22Rv1 (cell line): ENCODE data around the gene FARP1.

ENCODE experiments used
- H3K27ac ChIP-seq: fragments of 450-650 bp; 2 replicates; pipeline ENCODE4 v1.5.1; 2017
- ZFX ChIP-seq: fragments of 450-650 bp; IDR thresholded peaks from 2 replicates; pipeline ENCODE4 v1.6.1; 2017; ENCODE audit warnings: antibody characterized with exemption, borderline replicate concordance
- TF ChIP-seq, protein P1 (sequence below): fragments of 450-650 bp; IDR thresholded peaks from 2 replicates; pipeline ENCODE4 v1.5.1; 2017; ENCODE audit warnings: mild to moderate bottlenecking

FARP1 gene

GRCh38 chr13:98452851-98453843, 310.3 kb downstream of the FARP1 start:
- H3K27ac ChIP-seq: no peak overlapping the region
- TF ChIP-seq ZFX: no peak
- TF ChIP-seq, protein P1, sequence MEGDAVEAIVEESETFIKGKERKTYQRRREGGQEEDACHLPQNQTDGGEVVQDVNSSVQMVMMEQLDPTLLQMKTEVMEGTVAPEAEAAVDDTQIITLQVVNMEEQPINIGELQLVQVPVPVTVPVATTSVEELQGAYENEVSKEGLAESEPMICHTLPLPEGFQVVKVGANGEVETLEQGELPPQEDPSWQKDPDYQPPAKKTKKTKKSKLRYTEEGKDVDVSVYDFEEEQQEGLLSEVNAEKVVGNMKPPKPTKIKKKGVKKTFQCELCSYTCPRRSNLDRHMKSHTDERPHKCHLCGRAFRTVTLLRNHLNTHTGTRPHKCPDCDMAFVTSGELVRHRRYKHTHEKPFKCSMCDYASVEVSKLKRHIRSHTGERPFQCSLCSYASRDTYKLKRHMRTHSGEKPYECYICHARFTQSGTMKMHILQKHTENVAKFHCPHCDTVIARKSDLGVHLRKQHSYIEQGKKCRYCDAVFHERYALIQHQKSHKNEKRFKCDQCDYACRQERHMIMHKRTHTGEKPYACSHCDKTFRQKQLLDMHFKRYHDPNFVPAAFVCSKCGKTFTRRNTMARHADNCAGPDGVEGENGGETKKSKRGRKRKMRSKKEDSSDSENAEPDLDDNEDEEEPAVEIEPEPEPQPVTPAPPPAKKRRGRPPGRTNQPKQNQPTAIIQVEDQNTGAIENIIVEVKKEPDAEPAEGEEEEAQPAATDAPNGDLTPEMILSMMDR: no peak

- TF ChIP-seq, protein P1: no peak
- TF ChIP-seq ZFX: no peak
- H3K27ac ChIP-seq: no peak overlapping the region
Observed at GRCh38 chr13:98454389-98454881, 311.5 kb downstream of the FARP1 start.

DNA sequence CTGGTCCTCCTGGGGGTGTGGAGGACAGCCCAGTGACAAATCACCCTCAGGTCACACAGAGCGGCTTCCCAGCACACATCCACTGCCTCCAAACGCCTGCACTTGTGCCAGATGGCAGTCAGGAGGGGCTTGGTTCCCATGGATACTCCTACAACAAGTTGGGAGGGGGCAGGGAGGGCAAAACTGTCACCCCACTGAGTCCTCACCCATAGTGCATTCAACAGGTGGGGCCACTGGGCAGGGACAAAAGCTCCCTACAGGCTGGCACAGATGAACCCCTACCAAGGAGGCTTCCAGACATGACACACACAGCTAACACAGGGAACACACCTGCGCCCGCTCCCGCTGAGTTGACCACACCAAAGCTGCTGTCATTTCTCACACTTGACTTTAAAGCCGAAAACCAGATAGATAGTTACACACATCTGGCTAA, 313.5 kb downstream of the FARP1 start:
- H3K27ac ChIP-seq: no peak overlapping the region
- TF ChIP-seq, protein P1: no peak
- TF ChIP-seq ZFX: no peak

DNA sequence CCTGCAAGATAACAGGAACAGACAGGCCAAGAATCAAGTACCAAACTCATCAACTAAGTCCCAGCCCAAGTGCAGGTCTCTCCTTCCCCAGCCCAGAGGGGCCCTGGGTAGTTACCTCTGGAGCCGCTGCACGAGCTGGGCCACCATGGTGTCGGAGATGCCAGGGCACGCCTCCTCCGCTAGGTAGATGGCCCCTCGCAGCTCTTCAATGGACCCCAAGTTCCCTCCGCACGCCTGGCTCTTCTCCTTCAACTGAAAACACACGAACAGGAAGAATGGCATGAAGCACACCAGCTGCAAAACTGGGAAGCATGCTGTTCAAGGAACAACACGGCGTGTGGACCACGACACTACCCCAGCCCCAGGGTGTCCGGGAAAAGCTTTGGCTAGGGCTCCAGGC, 314.2 kb downstream of the FARP1 start:
- TF ChIP-seq ZFX: no peak
- TF ChIP-seq, protein P1: no peak
- H3K27ac ChIP-seq: no peak overlapping the region

- TF ChIP-seq, protein P1: no peak
- TF ChIP-seq ZFX: no peak
- no peak overlapping the region for H3K27ac ChIP-seq
Observed at GRCh38 chr13:98458431-98458830, 315.5 kb downstream of the FARP1 start.

- H3K27ac ChIP-seq: no peak overlapping the region
- TF ChIP-seq ZFX: no peak
- TF ChIP-seq, protein P1: no peak
Observed at GRCh38 chr13:98459171-98459681, 316.3 kb downstream of the FARP1 start.
